ENCODE results near the gene CCDC71L.

DNA sequence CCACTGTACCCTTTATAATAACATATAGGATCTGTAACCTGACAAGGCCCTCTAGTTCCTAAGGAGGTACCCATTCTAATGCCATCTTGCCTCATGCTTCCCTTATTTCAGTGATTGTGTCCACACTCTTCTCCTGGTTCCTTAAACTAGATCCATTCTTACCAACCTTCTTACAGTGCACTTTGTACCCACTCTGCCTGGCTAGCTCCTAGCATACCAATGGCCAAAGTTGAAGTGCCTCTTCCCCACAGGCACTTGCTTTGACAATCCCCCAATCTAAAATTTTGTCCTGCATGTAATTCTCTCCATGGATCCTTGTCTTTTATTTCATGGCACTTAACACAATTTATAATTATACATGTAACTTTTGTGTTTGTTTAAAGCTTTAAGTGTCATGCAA lies 40.9 kb downstream of the CCDC71L start:
- TF ChIP-seq, protein P1, sequence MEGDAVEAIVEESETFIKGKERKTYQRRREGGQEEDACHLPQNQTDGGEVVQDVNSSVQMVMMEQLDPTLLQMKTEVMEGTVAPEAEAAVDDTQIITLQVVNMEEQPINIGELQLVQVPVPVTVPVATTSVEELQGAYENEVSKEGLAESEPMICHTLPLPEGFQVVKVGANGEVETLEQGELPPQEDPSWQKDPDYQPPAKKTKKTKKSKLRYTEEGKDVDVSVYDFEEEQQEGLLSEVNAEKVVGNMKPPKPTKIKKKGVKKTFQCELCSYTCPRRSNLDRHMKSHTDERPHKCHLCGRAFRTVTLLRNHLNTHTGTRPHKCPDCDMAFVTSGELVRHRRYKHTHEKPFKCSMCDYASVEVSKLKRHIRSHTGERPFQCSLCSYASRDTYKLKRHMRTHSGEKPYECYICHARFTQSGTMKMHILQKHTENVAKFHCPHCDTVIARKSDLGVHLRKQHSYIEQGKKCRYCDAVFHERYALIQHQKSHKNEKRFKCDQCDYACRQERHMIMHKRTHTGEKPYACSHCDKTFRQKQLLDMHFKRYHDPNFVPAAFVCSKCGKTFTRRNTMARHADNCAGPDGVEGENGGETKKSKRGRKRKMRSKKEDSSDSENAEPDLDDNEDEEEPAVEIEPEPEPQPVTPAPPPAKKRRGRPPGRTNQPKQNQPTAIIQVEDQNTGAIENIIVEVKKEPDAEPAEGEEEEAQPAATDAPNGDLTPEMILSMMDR (IDR thresholded peaks at IDR 0.05; ENCODE audit: low read depth, low read length) = no peak
- no peak for TF ChIP-seq EZH2phosphoT487 (IDR thresholded peaks at IDR 0.05; ENCODE audit: low read depth)

Measured in OCI-LY3 (cell line).